Measurements from ENCODE around the gene DRICH1. TPM values are rescaled to one million over a fixed set of nuclear protein-coding genes. Genes with fewer than 3 reads are reported as not detected.

The DRICH1 gene
- total RNA-seq, 1 experiment from 2014 or later = 0.15 TPM

DNA sequence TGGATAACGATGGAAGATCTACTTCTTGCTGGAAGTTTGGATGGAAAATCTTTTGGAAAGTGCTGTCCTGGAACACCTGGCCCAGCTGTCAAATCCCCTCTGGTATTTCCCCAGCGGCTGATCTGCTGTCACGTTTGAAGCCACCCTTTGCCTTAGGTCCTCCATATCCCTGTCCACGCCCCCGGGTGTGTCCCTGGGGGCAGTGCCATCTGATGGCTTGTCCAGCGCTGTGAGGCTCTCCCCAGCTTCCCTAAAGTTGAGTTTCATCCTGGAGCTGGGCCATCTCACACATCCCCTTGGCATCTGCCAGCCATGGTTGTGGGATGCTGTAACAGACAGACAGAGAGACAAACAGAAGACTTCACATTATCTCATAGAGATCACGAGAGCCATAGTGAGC is 49.0 kb downstream of the DRICH1 start:
- no peaks in the 10 kb centered on the region for H4K20me1 ChIP-seq (ENCODE audit: low read length)
- ChIA-PET POLR2A (ENCODE audit: unreplicated experiment) (no interaction called here), CTCF (no interaction called here)
- H3K9ac ChIP-seq (ENCODE audit: low read length) = no peak overlapping the region
- no peaks in the 10 kb centered on the region for H3K9me3 ChIP-seq (ENCODE audit: low read length)
- DNase-seq (no peak), ATAC-seq (no peak)
- no peaks in the 10 kb centered on the region for H3F3A ChIP-seq (ENCODE audit: low read length, unreplicated experiment)
- H3K4me3 ChIP-seq (ENCODE audit: low read length) = no peak overlapping the region
- intact Hi-C loops (cut with micrococcal nuclease) = no loop called here
- TF ChIP-seq EZH2 (IDR thresholded peaks at IDR 0.05; ENCODE audit: low read length, unreplicated experiment) (no peak), EZH2phosphoT487 (IDR thresholded peaks at IDR 0.05; ENCODE audit: borderline replicate concordance, low read length) (no peak)
- TF ChIP-seq, protein P1, sequence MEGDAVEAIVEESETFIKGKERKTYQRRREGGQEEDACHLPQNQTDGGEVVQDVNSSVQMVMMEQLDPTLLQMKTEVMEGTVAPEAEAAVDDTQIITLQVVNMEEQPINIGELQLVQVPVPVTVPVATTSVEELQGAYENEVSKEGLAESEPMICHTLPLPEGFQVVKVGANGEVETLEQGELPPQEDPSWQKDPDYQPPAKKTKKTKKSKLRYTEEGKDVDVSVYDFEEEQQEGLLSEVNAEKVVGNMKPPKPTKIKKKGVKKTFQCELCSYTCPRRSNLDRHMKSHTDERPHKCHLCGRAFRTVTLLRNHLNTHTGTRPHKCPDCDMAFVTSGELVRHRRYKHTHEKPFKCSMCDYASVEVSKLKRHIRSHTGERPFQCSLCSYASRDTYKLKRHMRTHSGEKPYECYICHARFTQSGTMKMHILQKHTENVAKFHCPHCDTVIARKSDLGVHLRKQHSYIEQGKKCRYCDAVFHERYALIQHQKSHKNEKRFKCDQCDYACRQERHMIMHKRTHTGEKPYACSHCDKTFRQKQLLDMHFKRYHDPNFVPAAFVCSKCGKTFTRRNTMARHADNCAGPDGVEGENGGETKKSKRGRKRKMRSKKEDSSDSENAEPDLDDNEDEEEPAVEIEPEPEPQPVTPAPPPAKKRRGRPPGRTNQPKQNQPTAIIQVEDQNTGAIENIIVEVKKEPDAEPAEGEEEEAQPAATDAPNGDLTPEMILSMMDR (conservative IDR thresholded peaks at IDR 0.05; ENCODE audit: low read depth, low read length) = no peak
- H3K9me2 ChIP-seq (replicated peaks; ENCODE audit: low read length) = no peaks in the 10 kb centered on the region
- H3K4me2 ChIP-seq (ENCODE audit: low read length) = no peak overlapping the region
- no peak overlapping the region for H2AFZ ChIP-seq (ENCODE audit: low read length)
- H3K4me1 ChIP-seq (ENCODE audit: insufficient read depth, low read length) = no peaks in the 10 kb centered on the region
- no peaks in the 10 kb centered on the region for H3K36me3 ChIP-seq (ENCODE audit: low read depth, low read length)
- no peak overlapping the region for H3K27ac ChIP-seq (ENCODE audit: low read length)
- no peaks in the 10 kb centered on the region for H3K79me2 ChIP-seq (ENCODE audit: low read length)
- no peaks in the 10 kb centered on the region for H3K27me3 ChIP-seq (ENCODE audit: low read length)
- no TSS peak for BruUV-seq (replicated peaks)

DNA sequence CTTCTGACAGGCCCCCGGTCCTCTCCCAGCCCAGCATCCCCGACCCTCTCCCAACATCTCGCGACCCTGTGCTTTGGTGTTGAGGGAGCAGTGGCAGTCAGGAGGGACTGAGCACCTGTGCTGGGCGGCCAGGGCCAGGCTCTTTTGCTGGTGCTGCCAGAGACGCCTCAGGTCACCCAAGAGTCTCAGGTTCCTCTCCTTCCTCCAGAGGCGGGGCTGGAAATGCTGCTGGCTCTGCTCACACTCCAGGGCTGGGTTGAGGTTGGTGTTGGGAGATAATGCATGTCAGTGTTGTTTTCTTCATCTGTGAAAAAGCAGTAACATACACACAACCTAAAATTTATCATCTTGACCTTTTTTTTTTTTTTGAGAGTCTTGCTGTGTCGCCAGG is 50.9 kb downstream of the DRICH1 start:
- POLR2A ChIA-PET (ENCODE audit: unreplicated experiment) = no interaction called here
- CTCF ChIA-PET = no interaction called here
- Histone ChIP-seq H3K4me3 (ENCODE audit: low read length) (no peak overlapping the region), H3K9me2 (replicated peaks; ENCODE audit: low read length) (no peaks in the 10 kb centered on the region), H4K20me1 (ENCODE audit: low read length) (no peaks in the 10 kb centered on the region), H3K27me3 (ENCODE audit: low read length) (no peaks in the 10 kb centered on the region), H3K79me2 (ENCODE audit: low read length) (no peaks in the 10 kb centered on the region), H3K27ac (ENCODE audit: low read length) (no peak overlapping the region), H2AFZ (ENCODE audit: low read length) (no peak overlapping the region), H3K9ac (ENCODE audit: low read length) (no peak overlapping the region), H3K4me1 (ENCODE audit: insufficient read depth, low read length) (no peaks in the 10 kb centered on the region), H3K36me3 (ENCODE audit: low read depth, low read length) (no peaks in the 10 kb centered on the region), H3K9me3 (ENCODE audit: low read length) (no peaks in the 10 kb centered on the region), H3F3A (ENCODE audit: low read length, unreplicated experiment) (no peaks in the 10 kb centered on the region), H3K4me2 (ENCODE audit: low read length) (no peak overlapping the region)
- no peak for ATAC-seq
- TF ChIP-seq, protein P1 (conservative IDR thresholded peaks at IDR 0.05; ENCODE audit: low read depth, low read length) = no peak
- intact Hi-C loops (cut with micrococcal nuclease) = no loop called here
- BruUV-seq (replicated peaks) = no TSS peak
- no peak for DNase-seq

DNA sequence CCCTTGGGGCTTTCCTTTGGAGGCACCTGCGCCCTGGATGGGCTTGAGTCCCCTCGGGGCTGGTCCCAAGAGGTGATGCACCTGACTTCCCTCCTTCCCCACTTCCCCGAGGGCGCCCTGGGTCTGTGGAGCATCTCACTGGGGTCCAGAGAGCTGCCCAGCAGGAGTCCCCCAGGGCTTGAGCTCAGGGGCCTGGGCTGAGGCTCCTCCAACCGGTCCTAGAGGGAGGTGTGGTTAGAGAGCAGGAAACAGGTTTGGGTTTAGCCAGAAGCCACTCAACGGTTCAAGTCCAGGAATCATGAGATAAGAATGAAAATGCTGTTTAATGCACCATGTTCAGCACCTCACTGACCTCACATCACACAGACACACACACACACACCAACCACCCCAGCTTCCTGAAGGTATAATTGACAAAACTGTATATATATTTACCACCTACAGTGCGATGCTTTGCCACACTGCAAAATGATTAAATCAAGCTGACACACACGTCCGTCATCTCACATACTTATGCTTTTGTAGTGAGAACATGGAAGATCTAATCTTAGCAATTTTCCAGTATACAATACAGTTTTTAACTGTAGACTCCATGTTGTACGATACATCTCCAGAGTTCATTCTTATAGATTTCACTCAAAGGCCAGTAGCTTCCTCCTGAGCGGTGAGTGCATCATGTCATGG is 51.4 kb downstream of the DRICH1 start:
- intact Hi-C loops (cut with micrococcal nuclease) = no loop called here
- no peaks in the 10 kb centered on the region for H3F3A ChIP-seq (ENCODE audit: low read length, unreplicated experiment)
- no peak overlapping the region for H3K4me3 ChIP-seq (ENCODE audit: low read length)
- no peaks in the 10 kb centered on the region for H3K79me2 ChIP-seq (ENCODE audit: low read length)
- DNase-seq (no peak), ATAC-seq (no peak)
- no peak overlapping the region for H2AFZ ChIP-seq (ENCODE audit: low read length)
- no TSS peak for BruUV-seq (replicated peaks)
- H3K4me1 ChIP-seq (ENCODE audit: insufficient read depth, low read length) = no peaks in the 10 kb centered on the region
- H3K9me2 ChIP-seq (replicated peaks; ENCODE audit: low read length) = no peaks in the 10 kb centered on the region
- H3K9ac ChIP-seq (ENCODE audit: low read length) = no peak overlapping the region
- H4K20me1 ChIP-seq (ENCODE audit: low read length) = no peaks in the 10 kb centered on the region
- TF ChIP-seq EZH2 (IDR thresholded peaks at IDR 0.05; ENCODE audit: low read length, unreplicated experiment) (no peak), EZH2phosphoT487 (IDR thresholded peaks at IDR 0.05; ENCODE audit: borderline replicate concordance, low read length) (no peak)
- TF ChIP-seq, protein P1 (conservative IDR thresholded peaks at IDR 0.05; ENCODE audit: low read depth, low read length) = no peak
- no peaks in the 10 kb centered on the region for H3K27me3 ChIP-seq (ENCODE audit: low read length)
- ChIA-PET POLR2A (ENCODE audit: unreplicated experiment) (no interaction called here), CTCF (no interaction called here)
- no peak overlapping the region for H3K27ac ChIP-seq (ENCODE audit: low read length)
- H3K4me2 ChIP-seq (ENCODE audit: low read length) = no peak overlapping the region
- H3K36me3 ChIP-seq (ENCODE audit: low read depth, low read length) = no peaks in the 10 kb centered on the region
- H3K9me3 ChIP-seq (ENCODE audit: low read length) = no peaks in the 10 kb centered on the region

Data from PC-3 (cell line).